Stimulated activated CD4-positive, alpha-beta T cell treated with anti-CD3 and anti-CD28 coated beads, TNF-alpha, amount 100 ng/mL, for 1 hour (primary cell): Measurements from ENCODE around the gene ACTR3C.
"Not testable (repeated sequence)": the region's sequence is repeated elsewhere in the genome, so short reads cannot be mapped to it uniquely, and the experiment has no call there.

Experiments used
- DNase-seq, 3 donors: peaks; one replicate each; pipeline ENCODE4 v3.0.0-alpha.2; 2020; ENCODE audit warnings: low read depth in 3 of 3, low spot score in 1 of 3

The ACTR3C gene

GRCh38 chr7:150204577-150204976 is 118.8 kb downstream of the ACTR3C start:
- not testable (repeated sequence) for DNase-seq

- DNase-seq: not testable (repeated sequence)
Observed at GRCh38 chr7:150202894-150203293, 120.5 kb downstream of the ACTR3C start.
